ENCODE data around the gene OR11G2.
"Not testable (repeated sequence)": the region's sequence is repeated elsewhere in the genome, so short reads cannot be mapped to it uniquely, and the experiment has no call there.

The OR11G2 gene

DNA sequence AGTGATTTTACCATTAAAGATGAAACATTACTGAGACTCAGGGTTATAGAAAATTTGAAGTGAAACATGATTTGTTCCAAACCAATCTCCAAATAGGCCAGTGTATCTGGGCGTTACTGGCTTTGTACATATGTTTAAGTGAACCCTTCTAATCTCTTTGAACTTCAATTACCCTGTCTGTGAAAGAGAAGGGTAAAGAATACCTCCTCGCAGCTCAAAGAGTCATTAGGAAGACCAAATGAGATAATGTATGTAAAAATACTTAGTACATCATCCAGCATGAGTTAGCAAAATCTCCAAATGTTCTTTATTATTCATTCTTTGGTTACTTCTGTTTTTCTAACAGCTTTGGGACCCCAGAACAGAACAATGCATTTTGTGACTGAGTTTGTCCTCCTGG is 32.7 kb downstream of the OR11G2 start, which contains the start of gene OR11H6:
TSS of gene OR11H6 (plus strand) at position 301 of the 400 bp plus-strand sequence. CDS start at position 301, 0 bp downstream.
- TF ChIP-seq, protein P1, sequence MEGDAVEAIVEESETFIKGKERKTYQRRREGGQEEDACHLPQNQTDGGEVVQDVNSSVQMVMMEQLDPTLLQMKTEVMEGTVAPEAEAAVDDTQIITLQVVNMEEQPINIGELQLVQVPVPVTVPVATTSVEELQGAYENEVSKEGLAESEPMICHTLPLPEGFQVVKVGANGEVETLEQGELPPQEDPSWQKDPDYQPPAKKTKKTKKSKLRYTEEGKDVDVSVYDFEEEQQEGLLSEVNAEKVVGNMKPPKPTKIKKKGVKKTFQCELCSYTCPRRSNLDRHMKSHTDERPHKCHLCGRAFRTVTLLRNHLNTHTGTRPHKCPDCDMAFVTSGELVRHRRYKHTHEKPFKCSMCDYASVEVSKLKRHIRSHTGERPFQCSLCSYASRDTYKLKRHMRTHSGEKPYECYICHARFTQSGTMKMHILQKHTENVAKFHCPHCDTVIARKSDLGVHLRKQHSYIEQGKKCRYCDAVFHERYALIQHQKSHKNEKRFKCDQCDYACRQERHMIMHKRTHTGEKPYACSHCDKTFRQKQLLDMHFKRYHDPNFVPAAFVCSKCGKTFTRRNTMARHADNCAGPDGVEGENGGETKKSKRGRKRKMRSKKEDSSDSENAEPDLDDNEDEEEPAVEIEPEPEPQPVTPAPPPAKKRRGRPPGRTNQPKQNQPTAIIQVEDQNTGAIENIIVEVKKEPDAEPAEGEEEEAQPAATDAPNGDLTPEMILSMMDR (conservative IDR thresholded peaks at IDR 0.05; ENCODE audit: low read depth, low read length), result no peak
- DNase-seq (ENCODE audit: low read depth), result no peak
- no peak within 1 kb of the TSS for H3K4me3 ChIP-seq (ENCODE audit: low read length)

DNA sequence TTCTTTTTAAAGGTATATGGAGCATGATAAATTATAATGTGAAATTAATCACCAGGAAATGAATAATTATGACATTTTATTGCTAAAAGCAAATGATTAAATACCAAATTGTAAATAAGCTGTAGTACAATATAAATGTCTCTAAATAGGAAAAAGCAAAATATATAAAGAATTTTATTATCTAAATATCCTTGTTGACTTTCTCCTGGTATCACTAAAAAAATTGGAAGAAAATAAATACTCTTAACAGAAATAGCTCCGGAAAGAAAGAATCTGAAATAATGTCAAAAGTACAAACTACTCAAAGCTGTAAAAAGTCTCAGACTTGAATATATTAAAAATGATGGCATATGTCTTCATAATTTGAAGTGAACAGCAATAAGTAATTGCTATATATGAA is 38.0 kb downstream of the OR11G2 start, which contains the start of gene OR11H7:
TSS of gene OR11H7 (plus strand) at position 301 of the 400 bp plus-strand sequence.
- DNase-seq (ENCODE audit: low read depth), result no peak
- TF ChIP-seq, protein P1 (conservative IDR thresholded peaks at IDR 0.05; ENCODE audit: low read depth, low read length), result no peak
- no peak within 1 kb of the TSS for H3K4me3 ChIP-seq (ENCODE audit: low read length)

- H3K4me3 ChIP-seq (ENCODE audit: low read length); DNase-seq (ENCODE audit: low read depth): not testable (repeated sequence)
These were observed 44.7 kb downstream of the OR11G2 start for GRCh38 chr14:20235415-20235814.

DNA sequence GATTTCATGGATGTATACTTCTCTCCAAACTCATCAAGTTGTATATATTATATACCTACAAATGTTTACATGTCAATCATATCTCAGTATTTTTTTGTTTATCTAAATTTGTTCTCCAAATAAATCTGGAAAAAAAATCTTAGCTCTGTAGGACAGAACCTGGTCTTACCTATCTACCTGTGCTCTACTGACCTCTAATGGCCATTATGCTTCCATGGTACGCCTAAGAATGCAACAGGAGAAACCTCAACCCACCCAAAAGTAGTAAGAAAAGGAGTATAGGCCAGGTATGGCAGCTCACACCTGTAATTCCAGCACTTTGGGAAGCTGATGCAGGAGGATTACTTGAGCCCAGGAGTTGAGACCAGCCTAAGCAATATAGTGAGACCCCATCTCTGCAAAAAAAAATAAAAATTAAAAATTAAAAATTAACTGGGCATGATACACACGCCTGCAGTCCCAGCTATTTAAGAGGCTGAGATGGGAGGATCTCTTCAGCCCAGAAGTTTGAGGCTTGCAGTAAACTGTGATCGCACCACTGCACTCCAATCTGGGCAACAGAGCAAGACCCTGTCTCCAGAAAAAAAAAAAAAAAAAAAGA is 57.0 kb downstream of the OR11G2 start:
- TF ChIP-seq, protein P1 (conservative IDR thresholded peaks at IDR 0.05; ENCODE audit: low read depth, low read length), result peak; percentile 18
- DNase-seq (ENCODE audit: low read depth), result no peak
- H3K4me3 ChIP-seq (ENCODE audit: low read length), result no peak overlapping the region

Measured in retinal pigment epithelial cell (primary cell).